Measurements from ENCODE around the gene IL4R.

The IL4R gene

DNA sequence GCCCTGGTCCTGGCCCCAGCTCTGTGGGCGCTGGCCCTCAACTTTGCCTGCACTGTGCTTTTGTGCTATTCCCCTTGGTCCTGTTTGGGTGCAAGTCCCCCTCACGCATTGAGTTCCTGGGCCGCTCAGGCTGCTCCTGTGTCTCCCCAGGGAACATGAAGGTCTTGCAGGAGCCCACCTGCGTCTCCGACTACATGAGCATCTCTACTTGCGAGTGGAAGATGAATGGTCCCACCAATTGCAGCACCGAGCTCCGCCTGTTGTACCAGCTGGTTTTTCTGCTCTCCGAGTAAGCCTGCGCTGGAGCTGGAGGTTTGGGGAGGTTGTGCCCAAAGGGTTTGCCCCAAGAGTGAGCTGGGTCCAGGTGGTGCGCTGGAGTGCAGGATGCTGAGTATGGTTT, 28.2 kb downstream of the IL4R start:
- no peaks in the 10 kb centered on the region for H3K9me3 ChIP-seq (ENCODE audit: insufficient read depth, low read depth, low read length)
- H3K79me2 ChIP-seq (ENCODE audit: insufficient read depth, low read length) = no peaks in the 10 kb centered on the region
- no peaks in the 10 kb centered on the region for H3K27me3 ChIP-seq (ENCODE audit: insufficient read depth, low read length, poor library complexity, severe bottlenecking)
- H3K4me1 ChIP-seq (ENCODE audit: insufficient read depth, low read length, poor library complexity, severe bottlenecking) = no peaks in the 10 kb centered on the region
- H3K9ac ChIP-seq (ENCODE audit: low read depth, low read length, poor library complexity, severe bottlenecking) = no peak overlapping the region
- no peak overlapping the region for H2AFZ ChIP-seq (ENCODE audit: low read length)
- no peaks in the 10 kb centered on the region for H3F3A ChIP-seq (ENCODE audit: low read depth)
- no peaks in the 10 kb centered on the region for H3K9me2 ChIP-seq (replicated peaks; ENCODE audit: low read depth, low read length)
- H3K4me2 ChIP-seq (ENCODE audit: low read depth, low read length, poor library complexity, severe bottlenecking) = no peak overlapping the region
- no peak overlapping the region for H3K4me3 ChIP-seq (ENCODE audit: low read length, poor library complexity, severe bottlenecking)
- no peaks in the 10 kb centered on the region for H4K20me1 ChIP-seq (ENCODE audit: insufficient read depth, low read length, poor library complexity, severe bottlenecking)
- TF ChIP-seq EZH2phosphoT487 (IDR thresholded peaks at IDR 0.05; ENCODE audit: borderline replicate concordance) (no peak), CTCF (conservative IDR thresholded peaks at IDR 0.05; ENCODE audit: low read length) (no peak)
- peaks cover 7% of the 10 kb centered on the region; the same call in 1 of the 2 replicates for H3K36me3 ChIP-seq (ENCODE audit: insufficient read depth, low read length)

GRCh38 chr16:27344721-27345120, 30.9 kb downstream of the IL4R start:
- TF ChIP-seq EZH2phosphoT487 (IDR thresholded peaks at IDR 0.05; ENCODE audit: borderline replicate concordance) (no peak), CTCF (conservative IDR thresholded peaks at IDR 0.05; ENCODE audit: low read length) (no peak)
- no peak overlapping the region for H2AFZ ChIP-seq (ENCODE audit: low read length)
- H3K9me3 ChIP-seq (ENCODE audit: insufficient read depth, low read depth, low read length) = no peaks in the 10 kb centered on the region
- H3K79me2 ChIP-seq (ENCODE audit: insufficient read depth, low read length) = no peaks in the 10 kb centered on the region
- no peaks in the 10 kb centered on the region for H3K9me2 ChIP-seq (replicated peaks; ENCODE audit: low read depth, low read length)
- H3K4me2 ChIP-seq (ENCODE audit: low read depth, low read length, poor library complexity, severe bottlenecking) = no peak overlapping the region
- no peaks in the 10 kb centered on the region for H3K4me1 ChIP-seq (ENCODE audit: insufficient read depth, low read length, poor library complexity, severe bottlenecking)
- no peak overlapping the region for H3K9ac ChIP-seq (ENCODE audit: low read depth, low read length, poor library complexity, severe bottlenecking)
- H4K20me1 ChIP-seq (ENCODE audit: insufficient read depth, low read length, poor library complexity, severe bottlenecking) = no peaks in the 10 kb centered on the region
- no peaks in the 10 kb centered on the region for H3F3A ChIP-seq (ENCODE audit: low read depth)
- H3K27me3 ChIP-seq (ENCODE audit: insufficient read depth, low read length, poor library complexity, severe bottlenecking) = no peaks in the 10 kb centered on the region
- no peak overlapping the region for H3K4me3 ChIP-seq (ENCODE audit: low read length, poor library complexity, severe bottlenecking)
- peaks cover 7% of the 10 kb centered on the region; the same call in 1 of the 2 replicates for H3K36me3 ChIP-seq (ENCODE audit: insufficient read depth, low read length)

GRCh38 chr16:27345201-27345600, 31.4 kb downstream of the IL4R start:
- Histone ChIP-seq H3K9me3 (ENCODE audit: insufficient read depth, low read depth, low read length) (no peaks in the 10 kb centered on the region), H3K79me2 (ENCODE audit: insufficient read depth, low read length) (no peaks in the 10 kb centered on the region), H3F3A (ENCODE audit: low read depth) (no peaks in the 10 kb centered on the region), H2AFZ (ENCODE audit: low read length) (no peak overlapping the region), H3K9me2 (replicated peaks; ENCODE audit: low read depth, low read length) (no peaks in the 10 kb centered on the region), H3K36me3 (ENCODE audit: insufficient read depth, low read length) (peaks cover 7% of the 10 kb centered on the region; the same call in 1 of the 2 replicates), H3K4me2 (ENCODE audit: low read depth, low read length, poor library complexity, severe bottlenecking) (no peak overlapping the region), H3K9ac (ENCODE audit: low read depth, low read length, poor library complexity, severe bottlenecking) (no peak overlapping the region), H3K27me3 (ENCODE audit: insufficient read depth, low read length, poor library complexity, severe bottlenecking) (no peaks in the 10 kb centered on the region), H4K20me1 (ENCODE audit: insufficient read depth, low read length, poor library complexity, severe bottlenecking) (no peaks in the 10 kb centered on the region), H3K4me1 (ENCODE audit: insufficient read depth, low read length, poor library complexity, severe bottlenecking) (no peaks in the 10 kb centered on the region), H3K4me3 (ENCODE audit: low read length, poor library complexity, severe bottlenecking) (no peak overlapping the region)
- TF ChIP-seq EZH2phosphoT487 (IDR thresholded peaks at IDR 0.05; ENCODE audit: borderline replicate concordance) (no peak), CTCF (conservative IDR thresholded peaks at IDR 0.05; ENCODE audit: low read length) (no peak)

Data from Loucy (cell line).